Cardiac fibroblast (primary cell): ENCODE results near the gene RNPEP.

Source experiments
- DNase-seq, 2 donors: peaks; one replicate each; pipeline versions ENCODE4 v3.0.0 to v3.0.0-alpha.2; 2010; ENCODE audit warnings: low read depth in 2 of 2
- H3K4me3 ChIP-seq, 2 donors: replicated peaks in 1 of 2; 1 replicate in 1 of 2; 2 replicates in 1 of 2; pipeline ENCODE4 v1.5.1; 2011; ENCODE audit warnings: low read depth in 2 of 2, low read length in 2 of 2, mild to moderate bottlenecking in 2 of 2, moderate library complexity in 1 of 2
- CTCF ChIP-seq: IDR thresholded peaks from one replicate; pipeline ENCODE4 v1.5.1; 2011; ENCODE audit warnings: low read depth, mild to moderate bottlenecking, low read length, inconsistent platforms

The RNPEP gene

GRCh38 chr1:201983380-201983805 lies 945 bp downstream of the RNPEP start:
- TF ChIP-seq CTCF: peak; percentile 0
- peak overlapping the region; percentile 64 to 79 for H3K4me3 ChIP-seq
- DNase-seq: no peak

DNA sequence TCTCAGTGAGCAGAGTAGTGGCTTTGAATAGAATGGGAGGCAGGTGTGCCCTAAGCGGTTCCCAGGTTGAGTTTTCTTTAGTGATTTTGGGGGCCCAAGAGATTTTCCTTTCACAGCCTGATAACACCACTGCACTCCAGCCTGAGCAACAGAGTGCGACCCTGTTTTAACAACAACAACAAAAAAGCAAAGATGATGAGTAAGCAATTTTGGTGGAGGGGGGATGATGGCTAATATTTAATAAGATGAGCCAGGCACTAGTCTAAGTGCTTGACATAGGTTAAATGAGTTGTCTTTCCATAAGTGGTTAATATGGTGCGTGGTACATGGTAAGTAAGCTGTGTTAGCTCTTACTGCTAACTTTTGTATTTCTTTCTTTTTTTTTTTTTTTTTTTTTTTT lies 2.0 kb downstream of the RNPEP start:
- no peak for DNase-seq
- H3K4me3 ChIP-seq: no peak overlapping the region
- no peak for TF ChIP-seq CTCF

GRCh38 chr1:201985355-201985754 lies 2.9 kb downstream of the RNPEP start:
- DNase-seq: no peak
- H3K4me3 ChIP-seq: no peak overlapping the region
- TF ChIP-seq CTCF: no peak

DNA sequence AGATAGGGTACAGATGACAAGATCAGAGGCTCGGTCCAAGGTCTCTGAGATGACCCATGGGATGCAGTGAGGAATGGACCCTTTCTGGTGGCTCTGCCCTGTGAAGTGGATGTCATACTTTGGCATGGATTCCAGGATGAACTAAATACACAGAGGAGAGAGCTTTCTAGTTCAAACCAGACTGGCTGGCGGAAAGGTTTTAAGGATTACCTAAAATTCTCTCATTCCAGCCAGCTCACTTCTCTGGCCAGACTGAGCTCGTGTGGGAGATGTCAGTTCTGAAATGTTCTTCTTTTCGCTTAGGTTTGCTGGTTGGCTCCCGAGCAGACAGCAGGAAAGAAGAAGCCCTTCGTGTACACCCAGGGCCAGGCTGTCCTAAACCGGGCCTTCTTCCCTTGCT lies 6.2 kb downstream of the RNPEP start:
- no peak overlapping the region for H3K4me3 ChIP-seq
- no peak for TF ChIP-seq CTCF
- DNase-seq: no peak

DNA sequence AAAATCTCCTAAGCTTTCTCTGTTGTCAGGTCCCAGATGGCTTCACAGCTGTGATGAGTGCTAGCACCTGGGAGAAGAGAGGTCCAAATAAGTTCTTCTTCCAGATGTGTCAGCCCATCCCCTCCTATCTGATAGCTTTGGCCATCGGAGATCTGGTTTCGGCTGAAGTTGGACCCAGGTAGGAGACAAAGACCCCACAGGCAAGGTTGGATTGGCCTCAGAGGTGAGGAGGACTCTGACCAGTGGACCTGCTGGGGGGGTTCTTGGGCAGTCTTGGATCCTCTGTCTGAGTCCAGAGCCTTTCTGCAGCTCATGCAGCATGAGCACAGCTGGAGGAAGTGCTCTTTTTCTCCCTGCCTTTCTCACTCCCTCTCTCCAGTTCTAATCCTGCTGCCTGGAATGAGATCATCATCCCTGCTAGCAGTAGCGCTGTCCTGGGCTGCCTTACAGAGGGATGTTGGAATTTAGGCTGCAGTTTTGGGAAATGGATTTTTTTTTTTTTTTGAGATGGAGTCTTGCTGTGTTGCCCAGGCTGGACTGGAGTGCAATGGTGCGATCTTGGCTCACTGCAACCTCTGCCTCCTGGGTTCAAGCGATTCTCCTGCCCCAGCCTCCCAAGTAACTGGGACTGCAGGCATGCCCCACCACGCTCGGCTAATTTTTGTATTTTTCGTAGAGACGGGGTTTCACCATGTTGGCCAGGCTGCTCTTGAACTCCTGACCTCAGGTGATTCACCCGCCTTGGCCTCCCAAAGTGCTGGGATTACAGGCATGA lies 7.1 kb downstream of the RNPEP start:
- no peak overlapping the region for H3K4me3 ChIP-seq
- DNase-seq: no peak
- TF ChIP-seq CTCF: no peak

GRCh38 chr1:201990427-201990826 lies 8.0 kb downstream of the RNPEP start:
- TF ChIP-seq CTCF: no peak
- peak in 1 of 2 donors; percentile 43 for DNase-seq
- no peak overlapping the region for H3K4me3 ChIP-seq

DNA sequence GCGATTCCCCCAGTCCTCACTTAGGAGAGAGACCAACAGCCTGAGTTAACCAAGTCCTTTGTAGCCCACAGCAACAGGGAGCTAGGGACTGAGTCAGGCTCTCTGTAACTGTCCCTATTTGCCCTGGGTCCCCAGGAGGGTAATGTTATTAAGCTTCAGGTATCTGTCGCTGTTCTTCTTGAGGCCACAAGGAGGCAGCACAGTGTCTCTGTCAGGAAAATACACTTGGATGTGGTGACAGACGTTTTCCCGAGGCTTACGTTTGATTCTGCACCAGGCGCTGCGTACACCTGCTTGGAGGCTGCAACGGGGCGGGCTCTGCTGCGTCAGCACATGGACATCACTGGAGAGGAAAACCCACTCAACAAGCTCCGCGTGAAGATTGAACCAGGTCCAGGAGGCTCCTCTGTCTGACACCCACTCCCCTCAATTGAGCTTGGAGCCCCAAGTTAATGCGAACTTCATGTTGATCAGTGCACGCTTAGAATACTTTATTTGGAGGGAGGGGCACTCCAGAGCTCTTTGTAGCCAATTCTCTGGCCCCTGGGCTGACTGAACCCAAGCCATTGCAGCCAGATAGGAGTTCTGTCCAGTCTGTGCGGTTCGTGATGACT lies 17.3 kb downstream of the RNPEP start:
- H3K4me3 ChIP-seq: no peak overlapping the region
- peak; percentile 60 to 64 for DNase-seq
- TF ChIP-seq CTCF: peak; percentile 79
